T1000 (cell line): ENCODE data around the gene ENTPD2.
"Not testable (repeated sequence)": the region's sequence is repeated elsewhere in the genome, so short reads cannot be mapped to it uniquely, and the experiment has no call there.

Experiments
- DNase-seq: peaks from one replicate; lab custom pipeline; 2025; ENCODE audit warnings: mixed read lengths; lab: John Stamatoyannopoulos, UW

The ENTPD2 gene

GRCh38 chr9:137045294-137046087 lies 8.4 kb downstream of the ENTPD2 start:
- DNase-seq, result no peak

DNA sequence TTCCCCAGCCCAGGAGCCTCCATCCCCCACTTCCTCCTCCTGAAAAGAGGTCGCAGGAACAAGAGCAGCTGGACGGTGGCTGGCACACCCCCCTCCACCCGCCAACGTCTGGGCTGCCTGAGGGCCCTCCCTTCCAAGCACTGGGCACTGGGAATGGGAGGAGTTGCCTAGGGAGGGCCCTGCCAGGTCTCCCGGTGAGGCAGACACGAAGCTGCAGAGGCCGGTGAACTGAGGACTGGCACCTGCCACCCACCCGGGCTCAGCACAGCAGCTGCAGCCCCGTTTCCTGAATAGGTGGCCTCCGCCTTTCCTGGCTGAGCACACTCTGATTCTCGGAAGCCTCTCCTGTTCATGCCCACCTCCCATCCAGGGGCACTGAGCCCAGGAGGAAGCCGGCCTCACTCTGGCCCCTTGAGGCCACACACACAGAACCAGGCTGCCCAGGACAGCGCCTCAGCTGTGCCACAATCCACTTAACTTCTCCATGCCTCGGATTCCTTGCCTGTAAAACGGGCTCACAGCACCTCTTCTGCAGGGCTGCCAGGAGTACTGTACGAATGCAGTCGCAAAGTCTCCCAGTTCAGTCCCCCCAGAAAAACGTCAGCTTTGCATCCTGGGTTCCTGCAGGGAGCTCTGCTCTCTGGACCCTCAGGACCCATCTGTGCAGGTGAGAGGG lies 9.2 kb downstream of the ENTPD2 start:
- DNase-seq, result no peak

DNA sequence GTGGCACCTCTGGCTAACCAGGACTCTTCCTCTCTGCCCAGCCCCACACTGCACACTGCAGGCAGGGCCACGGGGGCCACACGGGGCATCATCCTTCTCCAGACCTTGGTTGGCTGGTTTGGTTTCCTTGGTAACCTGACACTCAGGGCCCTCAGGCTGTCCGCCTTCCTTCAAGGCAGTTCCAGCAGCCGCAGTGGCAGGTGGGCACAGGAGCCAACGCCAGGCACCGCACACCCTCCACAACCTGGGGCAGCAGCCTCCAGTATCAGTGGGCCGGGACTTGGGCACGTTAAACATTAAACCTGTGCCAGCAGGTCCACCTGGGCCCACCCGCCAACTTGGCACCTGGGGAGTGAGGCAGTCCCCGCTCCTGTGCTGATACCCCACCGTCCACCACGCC lies 9.8 kb downstream of the ENTPD2 start:
- no peak for DNase-seq

- no peak for DNase-seq
These were observed 10.8 kb downstream of the ENTPD2 start for GRCh38 chr9:137042751-137043727.

DNA sequence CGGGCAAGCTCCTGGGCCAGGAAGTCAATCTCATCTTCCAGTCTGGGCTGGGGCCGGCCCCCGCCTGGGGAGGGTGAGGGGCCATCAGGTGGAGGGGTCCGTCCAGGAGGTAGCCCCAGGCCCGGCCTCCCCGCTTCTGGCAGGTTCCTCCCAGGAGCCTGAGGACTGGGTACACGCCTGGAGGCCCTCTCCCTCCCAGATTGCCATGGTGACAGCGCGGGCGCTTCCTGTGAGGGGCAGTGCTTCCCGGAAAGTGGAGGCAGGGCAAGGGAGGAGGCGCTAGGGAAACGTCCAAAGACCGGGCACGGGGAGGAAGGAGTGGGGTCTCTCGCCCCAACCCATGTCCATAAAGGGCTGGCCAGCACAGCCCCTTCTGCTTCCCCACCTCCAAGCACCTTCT lies 12.7 kb downstream of the ENTPD2 start:
- DNase-seq, result no peak

GRCh38 chr9:137040568-137040967 lies 13.3 kb downstream of the ENTPD2 start:
- DNase-seq, result no peak

DNA sequence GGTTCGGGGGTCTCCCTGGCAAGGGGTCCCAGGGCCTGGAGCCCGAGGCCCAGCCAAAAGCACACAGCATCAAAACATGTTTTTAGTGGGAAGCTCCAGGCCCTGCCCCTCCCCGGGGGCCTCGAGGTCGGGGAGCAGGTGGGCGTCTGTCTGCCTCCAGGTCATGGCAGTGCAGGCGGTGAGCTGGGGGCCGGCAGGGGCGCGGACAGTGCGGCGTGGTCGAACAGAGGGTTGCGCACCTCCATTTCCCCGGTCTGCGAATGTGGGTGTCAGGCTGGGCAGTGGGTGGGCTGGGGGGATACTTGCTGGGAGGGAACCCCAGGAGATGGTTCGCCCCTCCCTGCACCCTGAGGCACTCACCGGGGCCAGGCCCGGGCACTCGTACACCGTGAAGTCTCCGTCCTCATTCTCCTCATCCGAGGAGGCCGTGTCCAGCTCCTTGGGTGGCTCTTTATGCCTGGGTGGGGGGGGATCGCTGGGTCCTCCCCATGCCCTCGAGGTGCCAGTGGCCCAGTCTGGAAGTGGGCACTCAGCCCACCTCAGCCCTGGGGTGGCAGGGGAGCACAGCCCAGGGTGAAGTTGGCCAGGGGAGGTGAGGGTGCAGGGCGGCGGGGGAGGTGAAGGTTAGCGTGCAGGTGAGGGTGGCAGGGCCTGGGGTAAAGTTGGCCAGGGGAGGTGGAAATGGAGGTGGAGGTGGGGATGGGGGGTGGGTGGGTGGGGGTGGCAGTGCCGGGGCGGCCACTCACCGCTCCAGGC lies 14.1 kb downstream of the ENTPD2 start:
- no peak for DNase-seq

DNA sequence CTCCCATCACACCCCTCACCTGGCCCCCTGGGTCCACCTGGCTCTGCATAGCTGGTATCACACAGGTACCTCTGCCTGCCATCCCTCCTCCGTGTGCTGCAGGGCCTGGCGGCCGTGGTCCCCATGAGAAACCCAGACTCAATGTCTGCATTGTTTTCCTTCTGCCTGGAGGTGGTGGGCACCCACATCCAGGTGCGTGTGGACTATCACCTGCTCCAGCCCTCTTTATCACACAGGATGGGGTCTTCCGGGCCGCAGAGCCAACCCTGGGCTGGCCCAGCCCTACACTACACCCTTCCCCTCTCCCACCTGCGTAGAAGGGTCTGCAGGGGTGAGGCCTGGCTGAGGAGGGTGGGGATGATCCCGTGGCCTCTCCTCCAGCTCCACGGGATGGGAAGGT lies 14.9 kb downstream of the ENTPD2 start:
- no peak for DNase-seq

- DNase-seq, result no peak
These were observed 16.4 kb downstream of the ENTPD2 start for GRCh38 chr9:137037483-137037882.

GRCh38 chr9:137037035-137037434 lies 16.8 kb downstream of the ENTPD2 start:
- no peak for DNase-seq

DNA sequence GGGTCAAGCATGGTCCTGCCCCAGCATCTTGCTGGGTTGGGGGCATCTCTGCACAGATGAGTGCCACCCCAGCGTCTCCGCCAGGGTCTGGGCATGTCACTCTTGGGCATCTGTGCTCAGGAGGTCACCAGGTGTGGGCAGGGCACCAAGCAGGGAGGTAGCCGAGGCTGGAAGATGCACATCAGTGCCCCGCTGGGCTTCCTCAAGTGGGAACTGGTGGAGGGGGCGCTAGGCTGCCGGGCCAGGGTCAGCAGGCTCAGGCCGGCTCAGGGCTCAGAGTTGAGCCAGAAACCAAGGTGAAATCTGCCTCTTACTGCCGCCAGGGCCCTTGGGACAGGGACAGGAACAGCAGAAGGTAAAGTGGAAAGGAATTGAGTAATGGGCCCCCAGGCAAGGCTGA lies 17.9 kb downstream of the ENTPD2 start:
- no peak for DNase-seq

DNA sequence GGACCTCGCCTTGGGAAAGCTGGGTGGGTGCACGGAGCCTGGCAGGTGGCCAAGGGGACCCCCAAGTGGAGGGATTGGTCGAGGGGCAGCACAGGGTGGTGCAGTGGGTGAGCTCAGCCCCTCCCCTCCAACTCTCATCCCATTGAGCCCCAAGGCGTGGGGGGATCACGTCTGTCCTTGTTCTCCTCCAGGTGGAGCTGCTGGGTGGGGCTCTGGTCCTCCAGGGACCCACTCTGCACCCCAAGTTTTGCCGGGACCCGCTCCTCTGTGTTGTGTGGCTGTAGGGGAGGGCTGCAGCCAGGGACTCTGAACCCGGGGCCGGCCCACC lies 18.4 kb downstream of the ENTPD2 start:
- no peak for DNase-seq

GRCh38 chr9:137034709-137035506 lies 19.0 kb downstream of the ENTPD2 start:
- DNase-seq, result peak; percentile 32

- DNase-seq, result no peak
These were observed 19.7 kb downstream of the ENTPD2 start for GRCh38 chr9:137034039-137034708.

DNA sequence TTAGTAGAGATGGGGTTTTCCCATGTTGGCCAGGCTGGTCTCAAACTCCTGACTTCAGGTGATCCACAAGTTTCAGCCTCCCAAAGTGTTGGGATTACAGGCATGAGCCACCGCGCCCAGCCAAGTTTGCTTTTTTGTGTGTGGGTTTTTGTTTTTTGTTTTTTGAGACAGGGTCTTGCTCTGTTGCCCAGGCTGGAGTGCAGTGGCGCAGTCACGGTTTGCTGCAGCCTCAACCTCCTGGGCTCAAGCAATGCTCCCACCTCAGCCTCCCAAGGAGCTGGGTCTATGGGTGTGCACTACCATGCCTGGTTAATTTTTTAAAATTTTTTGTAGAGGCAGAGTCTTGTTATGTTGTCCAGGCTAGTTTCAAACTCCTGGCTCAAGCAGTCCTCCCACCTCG lies 20.4 kb downstream of the ENTPD2 start:
- not testable (repeated sequence) for DNase-seq

GRCh38 chr9:137032858-137033257 lies 21.0 kb downstream of the ENTPD2 start:
- no peak for DNase-seq

- DNase-seq, result no peak
These were observed 21.8 kb downstream of the ENTPD2 start, which contains the start of gene FUT7 for GRCh38 chr9:137031904-137032640. FUT7 (minus strand) TSS chr9:137032088; CDS start chr9:137031991, 97 bp downstream.

- no peak for DNase-seq
These were observed 23.0 kb downstream of the ENTPD2 start for GRCh38 chr9:137030538-137031527.
